ENCODE data around the gene PRSS56.

PRSS56 gene

DNA sequence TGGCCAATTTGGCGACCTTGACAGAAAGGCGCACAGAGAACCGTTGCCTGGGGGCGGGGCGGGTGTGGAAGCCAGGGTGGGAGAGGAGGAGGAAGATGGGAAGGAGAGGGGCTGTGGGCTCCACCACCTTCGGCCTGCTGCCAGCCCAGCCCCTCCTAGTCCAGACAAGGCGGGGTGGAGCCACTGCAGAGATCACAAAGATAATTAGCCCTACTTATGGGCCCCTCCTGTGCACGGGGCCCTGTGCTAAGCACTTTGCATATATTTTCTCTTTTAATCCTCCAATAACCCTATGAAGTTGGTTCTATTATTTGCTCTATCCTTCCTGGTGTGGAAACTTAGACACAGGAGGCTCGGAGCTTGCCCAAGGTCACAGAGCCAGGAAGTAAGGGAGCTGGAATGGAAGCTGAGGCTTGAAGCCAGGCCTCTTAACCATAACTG lies 18.8 kb upstream of the PRSS56 start:
- TF ChIP-seq, protein P1, sequence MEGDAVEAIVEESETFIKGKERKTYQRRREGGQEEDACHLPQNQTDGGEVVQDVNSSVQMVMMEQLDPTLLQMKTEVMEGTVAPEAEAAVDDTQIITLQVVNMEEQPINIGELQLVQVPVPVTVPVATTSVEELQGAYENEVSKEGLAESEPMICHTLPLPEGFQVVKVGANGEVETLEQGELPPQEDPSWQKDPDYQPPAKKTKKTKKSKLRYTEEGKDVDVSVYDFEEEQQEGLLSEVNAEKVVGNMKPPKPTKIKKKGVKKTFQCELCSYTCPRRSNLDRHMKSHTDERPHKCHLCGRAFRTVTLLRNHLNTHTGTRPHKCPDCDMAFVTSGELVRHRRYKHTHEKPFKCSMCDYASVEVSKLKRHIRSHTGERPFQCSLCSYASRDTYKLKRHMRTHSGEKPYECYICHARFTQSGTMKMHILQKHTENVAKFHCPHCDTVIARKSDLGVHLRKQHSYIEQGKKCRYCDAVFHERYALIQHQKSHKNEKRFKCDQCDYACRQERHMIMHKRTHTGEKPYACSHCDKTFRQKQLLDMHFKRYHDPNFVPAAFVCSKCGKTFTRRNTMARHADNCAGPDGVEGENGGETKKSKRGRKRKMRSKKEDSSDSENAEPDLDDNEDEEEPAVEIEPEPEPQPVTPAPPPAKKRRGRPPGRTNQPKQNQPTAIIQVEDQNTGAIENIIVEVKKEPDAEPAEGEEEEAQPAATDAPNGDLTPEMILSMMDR (IDR thresholded peaks at IDR 0.05; ENCODE audit: low read depth, low read length) = no peak
- no peak for DNase-seq (ENCODE audit: extremely low read depth, low read depth)

DNA sequence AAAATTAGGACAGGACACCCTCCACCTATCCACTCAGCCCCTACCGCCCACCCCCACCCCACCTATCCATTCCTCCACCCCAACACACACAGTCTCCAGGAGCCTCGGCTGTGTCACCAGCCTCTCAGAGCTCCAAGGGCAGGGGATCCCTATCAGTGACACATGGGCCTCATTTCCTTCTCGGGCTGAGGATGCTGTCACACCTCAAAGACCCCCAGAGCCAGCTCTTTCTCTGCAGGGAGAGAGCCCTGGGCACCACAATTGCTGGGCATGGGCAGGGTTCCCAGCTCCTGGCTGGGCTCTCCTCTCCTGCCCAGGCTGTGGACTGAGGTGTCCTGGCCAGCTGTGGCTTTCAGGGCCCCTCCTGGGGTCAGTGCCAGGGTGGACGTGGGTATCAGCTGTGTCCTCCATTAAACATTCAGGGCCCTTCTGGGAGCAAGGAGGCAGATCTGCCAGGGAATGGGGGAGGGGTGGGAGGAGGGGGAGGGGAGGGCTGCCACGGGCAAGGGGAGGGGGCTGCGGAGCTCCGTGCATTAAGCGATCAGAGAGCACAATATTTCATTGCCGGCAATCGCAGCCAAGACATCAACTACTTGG lies 18.3 kb upstream of the PRSS56 start:
- TF ChIP-seq, protein P1 (IDR thresholded peaks at IDR 0.05; ENCODE audit: low read depth, low read length) = no peak
- no peak for DNase-seq (ENCODE audit: extremely low read depth, low read depth)

- TF ChIP-seq, protein P1 (IDR thresholded peaks at IDR 0.05; ENCODE audit: low read depth, low read length) = no peak
- DNase-seq (ENCODE audit: extremely low read depth, low read depth) = no peak
These were observed 17.7 kb upstream of the PRSS56 start for GRCh38 chr2:232502511-232502910.

- TF ChIP-seq, protein P1 (IDR thresholded peaks at IDR 0.05; ENCODE audit: low read depth, low read length) = no peak
- no peak for DNase-seq (ENCODE audit: extremely low read depth, low read depth)
These were observed 17.0 kb upstream of the PRSS56 start for GRCh38 chr2:232502911-232503808.

DNA sequence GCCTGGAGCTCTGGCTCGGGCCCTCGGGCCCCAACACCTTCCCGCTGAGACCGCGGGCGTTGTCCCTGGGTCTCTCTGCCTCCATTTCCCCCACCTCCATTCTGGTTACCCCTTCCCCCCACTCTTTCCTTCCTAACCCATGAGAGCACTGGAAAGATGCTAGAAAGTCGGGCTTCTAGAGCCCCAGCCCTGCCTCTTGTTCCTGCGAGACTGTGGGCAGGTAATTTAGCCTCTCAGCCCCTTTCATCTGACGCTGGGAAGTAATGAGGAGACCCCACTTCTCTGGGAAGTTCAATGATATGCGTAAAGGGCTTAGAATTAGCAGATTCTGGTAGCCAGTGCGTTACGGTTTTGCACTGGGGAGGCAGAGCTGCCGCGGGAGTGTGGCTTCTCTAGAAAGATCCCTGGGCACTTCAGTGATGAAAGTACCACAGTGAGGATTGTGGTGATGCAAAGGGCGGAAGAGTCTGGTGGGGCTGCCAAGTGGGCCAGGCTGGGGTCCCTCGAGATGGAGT lies 16.3 kb upstream of the PRSS56 start:
- TF ChIP-seq, protein P1 (IDR thresholded peaks at IDR 0.05; ENCODE audit: low read depth, low read length) = no peak
- DNase-seq (ENCODE audit: extremely low read depth, low read depth) = no peak

- TF ChIP-seq, protein P1 (IDR thresholded peaks at IDR 0.05; ENCODE audit: low read depth, low read length) = no peak
- DNase-seq (ENCODE audit: extremely low read depth, low read depth) = no peak
These were observed 15.8 kb upstream of the PRSS56 start for GRCh38 chr2:232504438-232504837.

DNA sequence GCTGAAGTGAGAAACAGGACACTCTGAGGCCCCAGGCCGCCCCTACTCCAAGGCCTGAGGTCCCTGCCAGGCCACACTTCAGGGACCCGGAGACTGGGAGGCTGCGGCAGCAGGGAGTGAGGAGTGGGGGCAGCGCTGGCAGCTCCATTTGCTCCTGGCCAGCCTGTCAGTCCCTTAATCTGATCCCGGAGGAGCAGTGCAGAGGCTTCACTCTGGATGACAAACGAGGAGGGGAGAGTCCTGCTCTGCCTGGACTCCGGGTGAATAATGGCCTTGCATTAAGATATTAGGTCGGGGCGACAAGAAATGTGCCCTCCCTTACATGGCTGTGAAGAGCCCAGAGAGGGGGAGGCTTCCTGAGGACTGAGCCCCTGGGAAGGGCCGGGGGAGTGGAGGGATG lies 14.3 kb upstream of the PRSS56 start:
- TF ChIP-seq, protein P1 (IDR thresholded peaks at IDR 0.05; ENCODE audit: low read depth, low read length) = no peak
- DNase-seq (ENCODE audit: extremely low read depth, low read depth) = no peak

Data from AG09319 (cell line).